HAP-1 (cell line): ENCODE data around the gene SHE.
"Not testable (repeated sequence)": the region's sequence is repeated elsewhere in the genome, so short reads cannot be mapped to it uniquely, and the experiment has no call there.

ENCODE experiments used
- DNase-seq, 2 experiments: peaks; one replicate each; pipeline ENCODE4 v3.0.0-alpha.2; 2016 to 2020; ENCODE audit warnings: low spot score in 2 of 2
- H3K27me3 ChIP-seq: fragments of 250-450 bp; sonication (Bioruptor Pico); 2 replicates; pipeline ENCODE4 v1.5.1; 2020; ENCODE audit warnings: low read depth, mild to moderate bottlenecking, moderate library complexity
- H3K36me3 ChIP-seq: fragments of 250-450 bp; sonication (Bioruptor Pico); replicated peaks from 2 replicates; pipeline ENCODE4 v1.5.1; 2020; ENCODE audit warnings: mild to moderate bottlenecking
- H3K4me1 ChIP-seq: fragments of 250-450 bp; sonication (Bioruptor Pico); 2 replicates; pipeline ENCODE4 v1.5.1; 2020; ENCODE audit warnings: mild to moderate bottlenecking
- H3K4me3 ChIP-seq: fragments of 250-450 bp; sonication (Bioruptor Pico); 2 replicates; pipeline ENCODE4 v1.5.1; 2020; ENCODE audit warnings: mild to moderate bottlenecking, moderate library complexity
- H3K9me3 ChIP-seq: fragments of 250-450 bp; sonication (Bioruptor Pico); 2 replicates; pipeline ENCODE4 v1.5.1; 2020; ENCODE audit warnings: mild to moderate bottlenecking, moderate library complexity
- in situ Hi-C: fragments of 300-500 bp; cut with MboI; formaldehyde crosslinking; loops from 3 replicates; pipeline ENCODE4 v1.14.3; 2020; ENCODE audit warnings: low sequenced_read_pairs, inconsistent platforms, mixed read lengths

Gene SHE

DNA sequence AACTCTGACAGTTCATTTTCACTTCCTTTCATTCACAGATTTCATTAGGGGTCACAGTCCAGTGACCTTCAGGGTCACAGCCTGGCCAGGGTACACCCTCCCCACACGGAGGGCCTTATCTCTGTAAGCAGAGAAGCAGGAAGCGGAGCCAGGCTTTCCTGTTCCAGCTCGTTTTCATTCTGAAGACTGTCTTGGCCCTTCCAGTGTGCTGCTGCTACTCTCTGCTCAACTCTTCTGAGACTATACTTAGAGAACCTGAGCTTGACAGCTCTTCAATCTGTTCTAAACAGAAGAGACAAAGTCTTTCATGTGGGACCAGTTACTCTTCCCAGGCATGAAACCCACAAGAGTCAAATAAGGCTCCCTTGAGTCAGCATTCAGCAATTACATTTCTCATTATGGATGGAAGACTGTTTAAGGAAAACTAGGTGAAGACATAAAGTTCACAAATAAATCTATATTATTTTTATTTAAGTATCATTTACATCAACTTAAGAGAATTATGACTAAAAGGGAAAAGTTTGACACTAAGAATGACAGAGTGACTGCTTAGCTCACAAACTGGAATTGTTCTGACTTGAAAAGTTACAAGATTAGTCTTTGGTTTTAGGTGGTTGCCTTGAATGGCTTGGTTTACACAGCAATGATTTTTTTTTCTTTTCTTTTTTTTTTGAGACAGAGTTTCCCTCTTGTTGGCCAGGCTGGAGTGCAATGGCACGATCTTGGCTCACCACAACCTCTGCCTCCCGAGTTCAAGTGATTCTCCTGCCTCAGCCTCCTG, 5.0 kb downstream of the SHE start:
- H3K4me3 ChIP-seq: no peak overlapping the region
- DNase-seq: no peak
- H3K4me1 ChIP-seq: no peaks in the 10 kb centered on the region
- no peaks in the 10 kb centered on the region for H3K9me3 ChIP-seq
- in situ Hi-C loops: no loop called here
- H3K36me3 ChIP-seq: no peaks in the 10 kb centered on the region
- peaks cover 36% of the 10 kb centered on the region for H3K27me3 ChIP-seq

DNA sequence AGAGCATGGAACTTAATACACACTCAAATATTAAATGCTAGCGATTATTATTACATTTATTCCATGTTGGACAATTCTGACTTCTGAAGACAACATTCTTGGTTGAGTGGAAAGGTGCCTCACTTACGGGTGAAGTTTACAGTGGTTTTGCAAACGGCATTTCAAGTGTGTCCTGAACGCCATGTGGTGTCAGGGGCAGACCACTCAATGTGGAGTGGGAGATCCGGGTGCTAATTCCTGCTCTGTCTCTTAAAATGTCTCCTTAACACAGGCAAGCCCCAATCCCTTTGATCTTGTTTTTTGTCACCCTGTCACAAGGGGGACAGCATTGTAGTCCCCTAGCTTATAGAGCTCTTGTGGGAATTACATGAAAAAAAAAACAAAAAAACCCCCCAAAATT, 5.8 kb downstream of the SHE start:
- Histone ChIP-seq H3K4me3 (no peak overlapping the region), H3K9me3 (no peaks in the 10 kb centered on the region), H3K36me3 (no peaks in the 10 kb centered on the region), H3K27me3 (peaks cover 31% of the 10 kb centered on the region), H3K4me1 (no peaks in the 10 kb centered on the region)
- in situ Hi-C loops: no loop called here
- DNase-seq: no peak

DNA sequence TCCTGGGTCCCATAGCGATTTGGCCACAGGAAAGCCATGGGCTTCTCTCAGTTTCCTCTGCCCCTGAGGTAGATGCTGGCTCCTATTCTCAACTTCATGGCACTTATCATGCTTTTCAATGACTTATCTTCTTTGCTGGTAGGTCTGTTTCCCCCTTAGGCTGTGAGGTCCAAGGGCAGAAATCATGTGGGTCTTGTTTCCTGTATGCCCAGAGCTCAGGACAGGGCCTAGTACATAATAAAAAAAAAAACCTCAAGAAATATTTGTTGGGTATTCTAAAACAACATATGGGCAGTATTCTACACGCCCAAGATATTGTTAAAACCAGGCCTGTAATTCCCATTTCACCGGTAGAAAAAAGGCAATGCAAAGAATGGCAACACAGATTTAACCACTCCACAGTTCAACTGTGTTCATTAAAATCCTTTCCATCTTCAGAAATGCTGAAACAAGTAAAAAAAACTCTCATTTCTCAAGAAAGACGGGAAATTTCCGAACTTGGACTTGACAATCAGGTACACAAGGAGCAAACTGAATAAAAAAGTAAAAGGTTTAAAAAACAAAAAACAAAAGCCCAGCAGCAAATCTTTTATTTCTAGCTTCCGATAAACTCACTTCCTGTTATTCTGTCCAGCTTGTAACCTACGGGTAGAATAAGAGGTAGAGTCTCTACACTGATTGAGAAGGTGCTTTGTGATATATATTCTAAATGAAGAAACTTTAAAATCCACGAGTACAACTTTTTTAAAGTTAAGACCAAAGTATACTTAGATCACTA, 6.5 kb downstream of the SHE start:
- no peak for DNase-seq
- H3K4me3 ChIP-seq: no peak overlapping the region
- in situ Hi-C loops: no loop called here
- H3K4me1 ChIP-seq: no peaks in the 10 kb centered on the region
- H3K27me3 ChIP-seq: peaks cover 24% of the 10 kb centered on the region
- no peaks in the 10 kb centered on the region for H3K36me3 ChIP-seq
- no peaks in the 10 kb centered on the region for H3K9me3 ChIP-seq

DNA sequence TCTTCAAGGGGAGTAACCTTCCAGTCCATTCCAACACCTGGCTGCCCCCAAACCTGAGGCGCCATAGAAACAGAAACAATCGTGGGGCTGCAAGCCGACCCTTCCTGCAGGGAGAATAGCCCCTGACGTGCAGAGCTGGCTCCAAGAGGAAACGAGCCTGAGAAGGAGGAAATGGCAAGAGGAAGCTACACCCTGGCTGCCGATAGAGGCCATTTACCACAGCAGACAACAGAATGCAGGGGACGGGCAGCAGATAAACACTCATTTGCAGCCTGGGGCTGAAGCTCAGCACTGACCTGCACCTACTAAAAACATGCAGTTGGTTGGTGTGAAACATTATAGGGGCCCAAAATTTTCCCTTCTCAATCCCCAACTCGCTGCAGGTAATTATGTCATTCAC, 8.9 kb downstream of the SHE start:
- no peaks in the 10 kb centered on the region for H3K9me3 ChIP-seq
- H3K36me3 ChIP-seq: no peaks in the 10 kb centered on the region
- no peak for DNase-seq
- in situ Hi-C loops: no loop called here
- H3K27me3 ChIP-seq: 0 out of 2 replicates have a peak, but pooled peaks cover 3% of the 10 kb centered on the region
- H3K4me1 ChIP-seq: no peaks in the 10 kb centered on the region
- H3K4me3 ChIP-seq: no peak overlapping the region

GRCh38 chr1:154492115-154492514, 10.1 kb downstream of the SHE start:
- H3K36me3 ChIP-seq: no peaks in the 10 kb centered on the region
- DNase-seq: no peak
- no peaks in the 10 kb centered on the region for H3K4me1 ChIP-seq
- in situ Hi-C loops: no loop called here
- no peaks in the 10 kb centered on the region for H3K9me3 ChIP-seq
- H3K4me3 ChIP-seq: no peak overlapping the region
- 0 out of 2 replicates have a peak, but pooled peaks cover 3% of the 10 kb centered on the region for H3K27me3 ChIP-seq

- H3K9me3 ChIP-seq: no peaks in the 10 kb centered on the region
- no peak for DNase-seq
- H3K4me3 ChIP-seq: no peak overlapping the region
- H3K27me3 ChIP-seq: 0 out of 2 replicates have a peak, but pooled peaks cover 3% of the 10 kb centered on the region
- H3K4me1 ChIP-seq: no peaks in the 10 kb centered on the region
- H3K36me3 ChIP-seq: no peaks in the 10 kb centered on the region
- in situ Hi-C loops: no loop called here
Measured at GRCh38 chr1:154490317-154490716, 11.9 kb downstream of the SHE start.

- in situ Hi-C loops: no loop called here
- DNase-seq: no peak
- Histone ChIP-seq H3K36me3 (no peaks in the 10 kb centered on the region), H3K4me1 (no peaks in the 10 kb centered on the region), H3K27me3 (0 out of 2 replicates have a peak, but pooled peaks cover 3% of the 10 kb centered on the region), H3K9me3 (no peaks in the 10 kb centered on the region), H3K4me3 (no peak overlapping the region)
Measured at GRCh38 chr1:154489695-154490274, 12.4 kb downstream of the SHE start.

DNA sequence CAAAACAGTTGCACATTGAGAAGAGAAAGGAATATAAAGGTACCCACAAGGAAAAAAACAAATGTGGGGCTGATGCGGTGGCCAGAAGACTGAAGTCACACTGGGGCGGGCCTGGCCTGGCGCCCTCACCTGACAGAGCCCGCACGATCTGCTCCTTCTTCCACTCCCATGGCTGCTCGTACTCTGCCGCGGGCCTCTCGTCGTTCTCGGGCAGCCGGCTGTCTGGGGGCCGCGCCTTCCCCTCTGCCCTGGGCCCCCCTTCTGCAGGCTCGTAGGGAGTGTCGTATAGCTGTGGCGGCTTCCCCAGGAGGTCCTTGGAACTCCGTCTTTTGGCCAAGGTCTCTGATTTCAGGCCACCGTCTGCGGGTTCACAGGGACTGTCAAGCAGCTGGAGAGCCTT, 13.3 kb downstream of the SHE start:
- no peak for DNase-seq
- in situ Hi-C loops: no loop called here
- Histone ChIP-seq H3K27me3 (0 out of 2 replicates have a peak, but pooled peaks cover 3% of the 10 kb centered on the region), H3K36me3 (no peaks in the 10 kb centered on the region), H3K4me1 (no peaks in the 10 kb centered on the region), H3K9me3 (no peaks in the 10 kb centered on the region), H3K4me3 (no peak overlapping the region)

GRCh38 chr1:154486756-154487155, 15.5 kb downstream of the SHE start:
- H3K27me3 ChIP-seq, H3K4me3 ChIP-seq, H3K36me3 ChIP-seq, H3K4me1 ChIP-seq, DNase-seq, in situ Hi-C loops, H3K9me3 ChIP-seq: not testable (repeated sequence)

DNA sequence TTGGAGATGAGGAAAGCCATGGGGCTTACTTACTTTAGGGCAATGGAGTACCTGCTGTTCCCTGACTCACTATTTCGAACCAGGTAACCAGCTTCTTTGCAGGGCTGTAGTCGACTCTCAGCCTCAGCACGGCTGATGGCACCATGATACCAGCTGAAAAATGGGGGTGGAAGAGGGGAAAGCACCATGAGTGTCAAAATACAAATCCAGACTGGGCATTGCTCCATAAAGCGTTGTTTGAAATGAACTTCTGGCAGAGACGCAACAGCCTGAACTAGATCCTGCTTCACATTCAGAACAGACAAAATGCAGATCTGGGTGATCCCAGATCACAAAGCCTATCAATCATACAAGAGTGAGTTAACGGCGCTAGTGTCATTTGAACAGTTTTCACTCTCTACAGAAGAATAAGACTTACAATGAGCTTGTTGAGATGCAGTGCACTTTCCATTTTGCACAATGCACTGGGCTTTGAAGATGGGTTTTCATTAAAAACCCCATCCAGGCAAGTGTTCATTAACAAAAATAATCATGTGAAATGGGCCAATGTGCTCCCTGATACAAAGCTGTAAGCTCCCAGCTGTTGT, 16.2 kb downstream of the SHE start:
- in situ Hi-C loops: no loop called here
- no peak for DNase-seq
- H3K27me3 ChIP-seq: no peaks in the 10 kb centered on the region

DNA sequence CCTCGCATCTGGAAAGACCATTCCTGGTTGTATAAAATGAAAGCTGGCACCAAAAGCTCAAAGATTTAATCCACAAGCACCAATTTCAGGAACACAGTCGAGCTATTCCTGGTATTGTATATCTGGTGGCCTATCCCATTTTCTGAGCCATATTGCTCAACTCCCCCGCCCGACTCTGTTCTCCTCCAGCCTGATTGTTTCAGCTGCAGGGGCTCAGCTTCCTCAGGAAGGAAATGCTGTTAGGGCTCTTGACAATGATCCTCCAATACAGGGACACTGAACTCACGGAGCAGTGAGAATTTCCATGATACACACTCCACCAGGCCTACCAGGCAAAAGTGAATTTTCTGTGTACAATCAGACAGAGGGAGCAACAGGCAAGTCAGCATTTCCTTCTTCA, 17.1 kb downstream of the SHE start:
- H3K27me3 ChIP-seq: no peaks in the 10 kb centered on the region
- no peak for DNase-seq
- no peaks in the 10 kb centered on the region for H3K9me3 ChIP-seq
- no peaks in the 10 kb centered on the region for H3K4me1 ChIP-seq
- no peak overlapping the region for H3K4me3 ChIP-seq
- H3K36me3 ChIP-seq: no peaks in the 10 kb centered on the region
- in situ Hi-C loops: no loop called here

More for the DNA sequence above, 16.2 kb downstream of the SHE start:
- H3K4me1 ChIP-seq: no peaks in the 10 kb centered on the region
- H3K9me3 ChIP-seq: no peaks in the 10 kb centered on the region
- H3K36me3 ChIP-seq: no peaks in the 10 kb centered on the region
- H3K4me3 ChIP-seq: no peak overlapping the region

DNA sequence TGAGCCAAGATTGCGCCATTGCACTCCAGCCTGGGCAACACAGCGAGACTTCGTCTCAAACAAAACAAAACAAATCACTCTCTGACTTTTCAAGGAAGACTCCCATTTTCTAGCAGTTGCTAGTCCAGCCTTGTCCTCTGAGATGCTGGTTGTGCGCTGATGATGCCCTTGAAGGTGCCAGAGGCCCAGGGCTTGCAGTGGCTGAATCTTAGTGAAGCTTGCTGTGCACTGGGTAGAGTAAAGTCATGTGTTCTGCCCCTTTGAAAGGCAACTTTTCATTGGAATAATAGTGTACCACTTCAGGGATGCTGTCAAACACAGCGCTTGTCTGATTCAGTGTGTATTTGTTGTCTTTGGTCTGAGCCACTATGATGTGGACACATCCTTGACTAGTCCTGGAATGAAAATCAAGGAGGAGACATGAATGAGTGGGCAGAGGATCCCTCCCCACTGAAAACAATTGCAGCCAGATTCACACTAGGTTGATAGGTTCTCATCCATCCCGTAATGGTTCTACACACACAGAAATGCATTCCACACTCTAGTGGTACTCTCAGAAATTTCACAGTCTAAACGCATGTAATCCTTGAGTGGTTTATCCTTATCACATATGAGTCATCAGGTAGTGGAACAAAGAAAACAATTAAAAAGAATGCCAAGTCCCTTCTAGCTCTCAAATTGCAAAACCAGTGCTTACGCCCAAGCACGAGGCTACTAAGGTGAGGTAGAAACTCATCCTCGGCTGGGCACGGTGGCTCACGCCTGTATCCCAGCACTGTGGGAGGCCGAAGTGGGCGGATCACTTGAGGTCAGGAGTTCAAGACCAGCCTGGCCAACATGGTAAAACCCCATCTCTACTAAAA, 18.0 kb downstream of the SHE start:
- DNase-seq: no peak
- Histone ChIP-seq H3K36me3 (no peaks in the 10 kb centered on the region), H3K4me3 (no peak overlapping the region), H3K9me3 (no peaks in the 10 kb centered on the region), H3K4me1 (no peaks in the 10 kb centered on the region), H3K27me3 (no peaks in the 10 kb centered on the region)
- in situ Hi-C loops: loop anchor here (5.0 kb wide), 1 partner anchor 68 kb away; no protein-coding TSS in a partner anchor

DNA sequence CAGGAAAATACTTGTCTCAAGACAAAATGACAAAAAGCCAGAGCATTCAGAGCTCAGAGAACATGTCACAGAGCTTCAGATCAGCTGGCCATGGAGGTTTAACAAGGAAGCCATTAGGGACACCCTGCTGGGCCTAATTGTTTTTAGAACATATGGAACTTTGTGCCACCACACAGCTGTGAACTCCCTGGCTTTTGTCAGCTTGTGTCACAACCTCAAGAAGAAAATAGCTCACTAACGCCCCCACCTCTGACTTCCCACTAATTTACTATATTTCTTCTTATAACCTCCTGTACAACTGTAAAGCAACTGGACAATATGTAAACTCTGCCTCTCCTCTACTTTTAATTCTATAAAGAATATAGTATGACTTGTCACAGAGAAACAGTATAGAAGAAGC, 21.2 kb downstream of the SHE start:
- no peaks in the 10 kb centered on the region for H3K9me3 ChIP-seq
- no peak overlapping the region for H3K4me3 ChIP-seq
- no peak for DNase-seq
- no peaks in the 10 kb centered on the region for H3K36me3 ChIP-seq
- no peaks in the 10 kb centered on the region for H3K27me3 ChIP-seq
- no peaks in the 10 kb centered on the region for H3K4me1 ChIP-seq
- in situ Hi-C loops: loop anchor here (5.0 kb wide), 1 partner anchor 71 kb away; no protein-coding TSS in a partner anchor
